GM21381 (cell line): Measurements from ENCODE around the gene SORBS2.

ENCODE experiments used
- ATAC-seq: cut with Tn5 transposase; IDR thresholded peaks from one replicate; pipeline ENCODE4 v1.9.1; 2021; ENCODE audit warnings: mild to moderate bottlenecking, moderate library complexity; ENCODE audit not compliant: unreplicated experiment

The SORBS2 gene

DNA sequence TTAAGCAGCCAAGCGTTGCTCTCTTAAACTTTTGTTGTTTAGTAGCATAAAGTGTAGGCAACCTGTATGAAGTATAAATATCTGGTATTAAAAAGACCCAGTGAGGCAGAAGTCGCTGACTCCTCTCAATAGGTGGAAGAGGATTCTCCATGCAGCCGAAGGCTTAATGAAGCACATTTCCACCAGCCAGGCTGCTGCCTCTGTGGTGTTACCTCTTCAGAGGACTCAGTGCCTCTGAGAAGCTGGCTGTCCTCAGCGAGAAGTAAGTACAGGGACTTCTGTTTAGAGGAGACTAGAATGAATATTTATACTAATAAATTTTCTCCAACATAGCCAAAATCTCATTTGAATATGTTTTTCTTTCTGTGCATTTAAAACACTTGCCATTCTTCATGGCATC is 6.0 kb downstream of the SORBS2 start:
- no peak for ATAC-seq

GRCh38 chr4:185805262-185805802 is 6.7 kb downstream of the SORBS2 start:
- no peak for ATAC-seq

GRCh38 chr4:185803022-185803421 is 9.0 kb downstream of the SORBS2 start:
- no peak for ATAC-seq

DNA sequence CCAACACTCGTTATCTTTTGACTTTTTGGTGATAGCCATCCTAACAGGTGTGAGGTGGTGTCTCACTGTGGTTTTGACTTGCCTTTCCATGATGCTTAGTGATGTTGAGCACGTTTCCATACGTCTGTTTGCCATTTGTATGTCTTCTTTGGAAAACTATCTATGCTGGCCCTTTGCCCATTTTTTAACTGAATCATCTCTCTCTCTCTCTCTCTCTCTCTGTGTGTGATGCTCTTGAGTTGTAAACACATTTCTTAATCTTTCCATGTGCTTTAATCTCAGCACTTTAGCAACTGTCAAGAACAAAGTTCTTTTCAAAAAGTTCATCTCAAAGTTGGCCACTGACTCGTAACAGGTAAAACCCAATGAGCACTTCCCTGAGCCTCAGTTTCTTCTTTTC is 10.5 kb downstream of the SORBS2 start:
- no peak for ATAC-seq

- ATAC-seq = no peak
Observed at GRCh38 chr4:185800266-185800945, 11.6 kb downstream of the SORBS2 start.

DNA sequence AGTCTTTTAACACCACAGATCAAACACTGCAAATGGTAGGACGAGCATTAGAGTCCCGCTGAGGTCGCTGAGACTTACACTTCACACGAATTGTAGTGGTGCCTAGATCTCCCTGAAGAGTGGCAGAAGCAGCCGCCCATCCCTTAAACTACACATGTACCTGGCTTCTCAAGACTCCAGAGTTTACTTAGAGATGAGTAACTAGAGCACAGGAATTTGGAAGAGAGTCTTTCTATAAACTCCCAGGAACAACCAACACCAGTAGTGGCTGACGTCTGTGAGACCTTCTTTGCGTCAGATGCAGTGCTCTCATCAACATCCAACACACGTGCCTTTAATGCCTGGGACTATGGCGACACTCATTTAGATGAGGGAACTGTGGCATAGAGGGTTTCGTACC is 12.6 kb downstream of the SORBS2 start:
- no peak for ATAC-seq

DNA sequence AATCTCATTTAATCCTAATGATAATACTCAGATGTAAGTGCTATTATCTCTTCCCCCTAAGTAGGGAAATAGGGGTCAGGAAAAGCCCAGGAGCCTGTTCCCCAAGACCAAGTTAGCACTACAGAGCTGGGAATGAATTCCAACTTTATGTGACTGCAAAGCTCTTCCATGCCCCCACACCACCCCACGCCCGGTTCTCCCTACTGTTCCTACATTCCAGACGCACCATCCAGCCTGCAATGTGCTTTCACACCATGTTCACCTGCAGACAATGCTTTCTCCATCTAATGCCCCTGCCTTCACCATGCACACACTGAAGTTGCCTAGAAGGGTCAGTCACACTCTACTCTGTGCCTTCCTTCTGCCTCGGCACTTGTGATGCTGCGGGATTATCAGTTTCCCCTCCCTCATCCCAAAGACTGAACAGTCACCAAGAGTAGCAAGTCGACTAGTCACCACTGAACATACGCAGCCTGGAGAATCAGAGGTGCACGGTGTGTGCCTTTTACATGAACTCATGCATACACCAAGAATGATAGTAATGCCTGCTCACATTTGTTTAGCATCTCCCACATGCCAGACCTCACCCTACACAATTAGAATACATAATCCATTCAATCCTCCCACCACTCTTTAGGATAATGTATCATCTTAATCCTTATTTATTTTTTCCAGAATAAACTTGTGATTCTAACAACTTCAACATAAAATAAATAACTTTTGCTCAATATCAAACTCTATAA is 14.2 kb downstream of the SORBS2 start:
- no peak for ATAC-seq

- no peak for ATAC-seq
Observed at GRCh38 chr4:185797018-185797417, 15.0 kb downstream of the SORBS2 start.

DNA sequence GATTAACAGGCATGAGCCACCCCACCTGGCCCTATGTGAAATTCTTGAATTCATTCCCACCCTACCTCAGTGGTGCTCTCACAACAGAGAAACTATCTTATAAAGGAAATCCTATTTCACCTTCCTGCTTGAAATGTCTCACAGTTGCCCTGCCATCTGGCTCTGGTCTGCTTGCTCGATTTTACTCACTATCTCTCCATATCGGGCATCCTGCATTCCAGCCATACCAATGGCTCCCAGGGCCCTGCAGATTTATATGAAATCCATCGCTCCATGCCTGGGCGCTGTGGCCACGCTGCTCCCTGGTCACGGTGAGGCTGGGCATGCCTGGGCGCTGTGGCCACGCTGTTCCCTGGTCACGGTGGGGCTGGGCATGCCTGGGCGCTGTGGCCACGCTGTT is 15.8 kb downstream of the SORBS2 start:
- no peak for ATAC-seq

DNA sequence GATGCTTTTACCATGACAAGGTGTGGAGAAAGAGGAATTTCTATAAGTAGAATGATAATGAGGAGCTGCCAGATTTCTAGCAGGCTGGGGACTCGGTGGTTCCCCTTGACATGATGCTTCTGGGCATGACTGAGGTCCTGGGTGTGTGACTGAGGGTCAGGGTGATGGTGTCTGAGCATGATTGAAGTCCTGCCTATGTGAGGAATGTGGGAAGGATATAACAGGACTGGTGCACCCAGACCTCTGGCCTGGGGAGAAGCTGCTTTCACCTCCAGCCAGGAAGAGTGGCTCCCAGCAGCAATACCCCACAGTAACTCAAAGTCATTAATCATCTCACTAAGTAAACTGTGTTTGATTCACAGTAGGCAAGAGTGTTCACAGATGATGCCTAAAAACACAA is 17.4 kb downstream of the SORBS2 start:
- ATAC-seq = no peak

GRCh38 chr4:185793716-185794115 is 18.3 kb downstream of the SORBS2 start:
- no peak for ATAC-seq

DNA sequence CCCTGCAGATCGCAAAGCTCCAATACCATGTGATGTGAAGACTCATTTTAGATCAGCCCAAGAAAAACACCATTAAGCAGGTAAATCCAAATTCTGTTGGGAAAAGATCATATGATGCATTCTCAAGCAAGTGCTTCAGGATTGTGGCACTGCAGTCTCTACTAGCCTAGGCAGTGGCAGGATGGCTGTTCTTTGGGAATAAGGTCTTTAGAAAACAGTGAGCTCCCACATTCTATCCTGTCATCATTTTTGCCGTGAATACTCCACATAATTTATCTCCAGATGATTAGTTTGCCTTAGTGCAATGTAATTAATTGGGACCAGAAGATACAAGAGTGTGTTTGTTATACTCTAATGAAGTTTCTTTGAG is 18.9 kb downstream of the SORBS2 start:
- no peak for ATAC-seq

DNA sequence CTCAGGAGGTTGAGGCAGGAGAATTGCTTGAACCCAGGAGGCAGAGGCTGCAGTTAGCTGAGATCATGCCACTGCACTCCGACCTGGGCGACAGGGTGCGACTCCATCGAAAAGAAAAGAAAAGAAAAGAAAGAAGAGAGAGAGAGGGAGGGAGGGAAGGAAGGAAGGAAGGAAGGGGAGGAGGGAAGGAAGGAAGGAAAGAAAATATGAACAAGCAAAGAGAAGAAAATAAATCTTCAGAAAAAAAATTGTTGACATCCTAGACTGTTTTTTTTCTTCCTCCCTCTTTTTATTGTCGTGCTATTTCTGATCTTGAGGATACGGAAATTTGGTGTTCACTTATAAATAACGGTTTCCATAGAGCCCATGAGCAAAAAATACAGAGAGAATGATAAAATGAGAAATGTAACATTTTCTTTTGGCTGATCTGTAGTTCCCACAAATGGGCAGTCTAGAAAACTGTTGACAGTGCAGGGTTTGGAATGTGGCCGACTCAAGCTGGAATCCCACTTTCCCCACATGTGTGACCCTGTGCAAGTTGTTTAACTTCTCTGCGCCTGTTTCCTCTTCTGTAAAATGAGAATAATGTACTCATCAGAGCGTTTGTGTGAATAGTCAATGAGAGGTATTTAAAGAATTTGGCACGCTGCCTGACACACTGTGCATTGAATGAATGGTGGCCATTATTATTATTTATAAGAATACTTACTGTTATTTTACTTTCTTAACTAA is 19.4 kb downstream of the SORBS2 start:
- no peak for ATAC-seq

DNA sequence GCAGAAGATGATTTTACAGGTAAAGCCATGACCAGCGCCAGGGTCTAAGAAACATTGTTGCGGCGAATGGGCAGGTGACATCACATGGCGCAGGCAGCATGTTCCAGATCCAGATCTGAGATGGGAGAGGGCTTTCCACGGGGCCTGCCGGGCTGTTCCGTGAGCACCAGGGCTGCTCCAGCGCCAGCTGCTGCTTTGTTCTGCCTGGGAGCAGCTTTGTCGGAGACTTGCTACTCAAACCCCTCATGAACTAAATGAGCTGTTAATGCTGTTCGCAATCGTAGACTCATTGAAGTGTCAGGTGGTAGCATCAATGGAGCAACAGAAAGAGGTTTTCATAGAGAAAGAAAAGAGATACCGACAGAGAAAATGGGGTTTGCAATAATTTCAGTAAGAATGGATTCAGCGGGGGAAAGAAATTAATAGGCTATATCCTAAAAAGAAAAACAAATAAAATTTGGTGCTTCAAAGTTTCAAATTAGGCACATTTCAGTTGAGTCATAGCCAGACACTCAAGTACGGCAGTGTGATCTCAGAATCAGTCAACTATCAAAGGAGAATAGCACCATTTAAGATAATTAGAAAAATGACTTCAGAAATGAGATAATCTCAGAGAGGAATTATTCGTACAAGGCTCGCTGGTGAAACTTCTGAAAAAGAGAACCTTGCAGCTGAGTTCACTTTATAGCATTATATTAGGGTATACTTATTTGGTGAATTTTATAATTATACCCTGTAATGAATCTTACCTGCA is 23.9 kb downstream of the SORBS2 start:
- no peak for ATAC-seq

DNA sequence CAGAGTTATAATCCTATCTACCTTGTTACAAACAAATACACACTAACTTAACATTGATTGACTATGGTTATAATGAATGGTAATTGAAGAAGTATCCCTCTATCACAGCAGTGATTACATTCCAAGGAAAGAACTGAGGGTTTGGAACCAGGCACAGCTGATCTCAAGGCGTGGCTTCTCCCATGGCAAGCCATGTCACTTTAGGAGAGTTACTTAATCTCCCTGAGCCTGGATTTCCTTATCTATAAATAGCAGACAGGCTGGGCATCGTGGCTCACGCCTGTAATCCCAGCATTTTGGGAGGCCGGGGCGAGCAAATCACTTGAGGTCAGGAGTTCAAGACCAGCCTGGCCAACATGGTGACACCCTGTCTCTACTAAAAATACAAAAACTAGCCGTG is 25.6 kb downstream of the SORBS2 start:
- no peak for ATAC-seq

GRCh38 chr4:185783574-185783973 is 28.4 kb downstream of the SORBS2 start:
- no peak for ATAC-seq

DNA sequence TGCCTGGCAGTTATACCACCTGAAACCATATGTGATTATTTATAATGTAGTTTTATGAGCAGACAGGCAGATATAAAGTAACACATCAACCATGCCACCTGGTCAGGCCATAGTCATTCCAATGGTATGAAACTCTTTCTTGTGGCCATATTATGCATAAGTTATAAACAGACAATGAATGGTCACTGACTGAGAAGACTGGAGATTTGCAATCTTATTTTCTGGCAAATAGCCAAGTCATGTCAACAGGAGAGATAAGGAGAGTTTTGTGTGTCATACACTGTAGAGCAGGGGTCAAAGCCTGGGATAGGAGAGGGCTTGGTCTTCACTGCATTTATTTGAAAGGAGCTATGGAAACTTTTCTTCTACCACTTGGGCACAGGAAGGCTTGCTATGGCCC is 29.5 kb downstream of the SORBS2 start:
- no peak for ATAC-seq

DNA sequence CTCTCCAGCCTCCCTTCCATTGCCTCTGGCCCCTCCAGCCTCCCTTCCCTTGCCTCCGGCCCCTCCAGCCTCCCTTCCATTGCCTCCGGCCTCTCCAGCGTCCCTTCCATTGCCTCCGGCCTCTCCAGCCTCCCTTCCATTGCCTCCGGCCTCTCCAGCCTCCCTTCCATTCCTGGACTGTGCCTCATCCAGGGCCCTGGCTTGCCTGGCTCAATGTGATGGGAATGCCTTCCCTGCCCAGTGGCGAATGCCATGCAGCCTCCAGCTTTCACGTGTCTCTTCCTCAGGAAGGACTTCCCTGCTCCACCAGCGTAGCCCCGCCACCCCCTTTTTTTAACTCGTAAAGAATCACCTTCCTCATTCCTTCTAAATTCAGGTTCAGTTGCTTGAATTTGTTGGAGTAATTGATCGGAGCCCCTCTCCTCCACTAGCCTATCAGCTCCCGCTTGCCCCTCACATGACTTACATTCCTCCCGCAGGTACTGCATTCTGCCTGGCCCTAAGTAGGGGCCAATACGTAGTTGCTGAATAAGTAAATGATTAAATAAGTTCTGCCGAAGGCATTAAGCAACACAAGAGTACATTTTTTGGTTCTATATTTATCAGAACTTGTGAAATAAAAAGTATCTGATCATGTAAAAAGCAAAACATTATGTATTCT is 30.3 kb downstream of the SORBS2 start:
- no peak for ATAC-seq

DNA sequence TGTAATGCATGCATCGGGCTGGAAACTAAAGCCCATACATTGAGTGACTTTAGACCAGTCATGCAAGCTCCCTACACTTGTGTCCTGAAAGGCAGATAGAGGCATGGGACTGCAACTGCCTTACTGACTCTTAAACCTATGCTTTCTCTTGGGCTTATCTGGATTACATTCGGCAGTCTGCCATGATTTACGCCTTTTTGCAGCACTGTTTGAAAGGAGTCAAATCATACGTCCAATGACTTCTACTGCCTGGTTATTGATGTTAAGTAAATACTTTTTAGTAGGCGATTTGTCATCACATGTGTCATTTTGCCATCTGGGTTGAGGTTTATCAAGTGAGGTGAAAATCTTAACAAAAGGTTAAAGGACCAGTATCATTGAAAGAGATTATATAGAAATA is 31.5 kb downstream of the SORBS2 start:
- ATAC-seq = no peak

- ATAC-seq = no peak
Observed at GRCh38 chr4:185779517-185779916, 32.5 kb downstream of the SORBS2 start.

DNA sequence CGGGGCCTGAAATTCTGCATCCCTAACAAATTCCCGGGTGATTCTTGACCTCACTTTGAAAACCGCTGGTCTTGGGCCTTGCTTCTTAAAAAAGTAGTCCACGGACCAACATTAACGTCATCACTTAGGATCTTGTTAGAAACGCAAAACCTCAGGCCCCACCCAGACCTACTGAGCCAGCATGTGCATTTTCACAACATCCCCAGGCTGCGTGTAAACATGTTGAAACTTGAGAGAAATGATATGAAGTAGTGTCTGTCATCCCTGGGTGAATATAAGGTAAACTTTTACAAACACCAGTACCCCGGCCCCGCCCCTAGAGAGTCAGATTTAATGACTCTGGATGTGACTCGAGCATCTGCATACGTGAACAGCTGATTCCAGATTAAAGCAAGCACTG is 33.7 kb downstream of the SORBS2 start:
- no peak for ATAC-seq
